ENCODE data around the gene HSH2D.

- TF ChIP-seq CTCF (IDR thresholded peaks at IDR 0.05) (no peak), EP300 (IDR thresholded peaks at IDR 0.05) (no peak)
Observed at GRCh38 chr19:16153582-16154336, 10.3 kb downstream of the HSH2D start.

Measured in ovary (tissue), 3 donors.